ENCODE results near the gene DNER.
"Not testable (repeated sequence)": the region's sequence is repeated elsewhere in the genome, so short reads cannot be mapped to it uniquely, and the experiment has no call there.

The DNER gene

DNA sequence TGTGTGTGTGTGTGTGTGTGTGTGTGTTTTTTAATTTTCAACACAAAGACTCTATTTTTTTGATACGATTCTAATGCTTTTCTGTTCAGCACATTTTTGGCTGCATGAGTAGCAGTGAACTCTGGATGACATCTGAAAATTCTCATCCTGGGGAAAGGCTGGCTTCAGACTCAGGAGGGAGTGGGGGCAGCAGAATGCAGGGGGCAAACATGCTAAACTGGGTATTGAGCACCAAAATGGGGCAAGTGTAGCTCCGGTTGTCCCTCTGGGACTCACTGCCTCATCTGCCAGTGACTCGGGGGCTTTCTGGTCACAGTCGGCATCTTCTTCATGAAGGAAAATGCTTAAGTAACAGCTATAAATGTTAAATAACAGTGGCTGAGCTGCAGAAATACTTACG is 326.5 kb downstream of the DNER start:
- no peak for DNase-seq (ENCODE audit: low spot score)

- no peak for DNase-seq (ENCODE audit: low spot score)
Observed at GRCh38 chr2:229380101-229380625, 334.2 kb downstream of the DNER start.

DNA sequence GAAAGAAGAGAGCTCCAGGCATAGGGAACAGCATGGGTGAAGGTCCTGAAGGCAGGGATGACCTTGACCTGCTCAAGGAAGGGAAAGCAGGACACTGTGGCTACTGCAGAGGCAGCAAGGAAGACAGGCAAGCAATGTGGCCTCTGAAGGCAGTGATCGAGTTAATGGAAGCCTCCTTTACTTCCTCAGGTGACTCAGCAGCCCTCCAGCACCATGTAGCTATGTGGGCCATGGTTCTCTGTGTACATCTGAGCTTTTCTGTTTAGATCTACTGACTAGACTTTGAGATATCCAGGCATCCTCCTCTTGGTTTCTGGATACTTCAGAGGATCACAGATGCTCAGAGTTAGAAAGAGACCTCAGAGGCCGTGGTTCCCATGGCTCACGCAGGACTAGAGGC is 336.0 kb downstream of the DNER start:
- DNase-seq (ENCODE audit: low spot score), result no peak

DNA sequence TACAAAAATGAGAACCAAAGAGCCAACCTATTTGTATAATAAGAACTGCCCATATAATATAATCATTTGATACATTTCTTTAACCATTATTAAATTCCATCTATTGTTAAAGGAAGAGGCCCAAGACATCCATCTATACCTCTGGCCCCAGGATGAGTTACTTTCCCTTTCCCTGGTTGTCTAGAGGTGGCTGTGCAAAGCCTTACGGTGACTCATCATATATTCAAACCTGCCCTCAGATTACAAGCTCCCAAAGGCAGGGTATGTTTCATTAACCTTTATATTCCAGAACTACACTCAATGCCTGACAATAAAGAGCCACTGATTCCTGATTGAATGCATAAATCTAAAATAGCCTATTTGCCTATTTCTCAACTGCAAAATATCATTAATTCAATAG is 337.5 kb downstream of the DNER start:
- no peak for DNase-seq (ENCODE audit: low spot score)

DNA sequence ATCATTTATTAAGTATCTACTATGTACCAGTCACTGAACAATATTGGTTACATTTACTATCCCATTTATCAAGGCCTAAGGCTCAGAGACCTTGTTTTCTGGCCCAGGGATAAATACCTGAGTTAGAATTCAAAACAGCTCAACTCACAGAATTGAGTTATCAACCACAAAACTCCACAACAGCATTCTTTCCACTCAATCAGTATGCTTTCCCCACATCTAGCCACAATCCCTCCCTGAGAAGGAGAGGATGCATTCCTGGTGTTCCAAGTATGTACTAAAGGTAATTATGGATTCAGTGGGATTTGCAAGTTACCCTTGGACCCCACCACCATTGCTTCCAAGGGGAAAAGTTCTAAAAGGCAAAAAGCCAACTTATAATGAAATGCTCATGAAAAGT is 339.1 kb downstream of the DNER start:
- DNase-seq (ENCODE audit: low spot score), result no peak

DNA sequence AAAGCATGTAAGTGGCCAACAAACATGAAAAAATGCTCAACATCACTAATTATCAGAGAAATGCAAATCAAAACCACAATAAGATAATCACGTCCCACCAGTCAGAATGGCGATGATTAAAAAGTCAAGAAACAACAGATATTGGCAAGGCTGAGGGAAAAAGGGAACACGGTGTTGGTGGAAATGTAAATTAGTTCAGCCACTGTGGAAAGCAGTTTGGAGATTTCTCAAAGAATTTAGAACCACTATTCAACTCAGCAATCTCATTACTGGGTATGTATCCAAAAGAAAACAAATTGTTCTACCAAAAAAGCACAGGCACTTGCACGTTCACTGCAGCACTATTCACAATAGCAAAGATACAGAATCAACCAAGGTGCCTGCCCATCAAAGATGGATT is 341.0 kb downstream of the DNER start:
- DNase-seq (ENCODE audit: low spot score), result not testable (repeated sequence)

- DNase-seq (ENCODE audit: low spot score), result no peak
Observed at GRCh38 chr2:229372207-229372606, 342.1 kb downstream of the DNER start.

GRCh38 chr2:229371086-229371485 is 343.3 kb downstream of the DNER start:
- DNase-seq (ENCODE audit: low spot score), result no peak

GRCh38 chr2:229370509-229370908 is 343.8 kb downstream of the DNER start:
- no peak for DNase-seq (ENCODE audit: low spot score)

DNA sequence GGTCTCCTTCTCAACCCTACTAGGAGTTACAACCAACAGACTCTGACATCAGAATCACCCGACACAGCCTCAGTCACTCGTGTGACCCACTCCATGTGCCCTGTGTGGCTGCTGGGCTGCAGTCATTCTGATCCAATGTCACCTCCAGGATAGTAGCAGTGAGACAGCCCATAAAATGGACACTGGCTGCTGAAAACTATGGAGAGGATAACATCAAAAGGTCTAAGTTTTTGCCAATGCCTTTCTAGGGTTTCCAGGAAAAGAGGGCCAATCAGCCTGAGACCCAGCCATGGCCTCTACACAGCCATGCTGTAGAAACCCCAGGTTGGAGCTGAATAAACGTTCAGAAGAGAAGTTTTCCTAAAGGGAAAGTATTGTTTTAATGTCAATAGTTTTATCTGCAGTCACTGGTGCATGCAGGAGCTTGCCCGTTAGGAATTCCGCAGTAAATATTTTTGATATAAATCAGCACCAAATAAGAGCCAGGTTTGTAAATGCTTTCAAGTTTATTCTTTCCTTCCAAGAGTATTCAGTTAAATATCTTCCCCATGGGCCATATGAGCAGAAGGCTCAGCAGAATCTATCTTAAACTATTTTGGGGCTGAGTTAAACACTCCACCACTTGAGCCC is 351.1 kb downstream of the DNER start:
- DNase-seq (ENCODE audit: low spot score), result no peak

DNA sequence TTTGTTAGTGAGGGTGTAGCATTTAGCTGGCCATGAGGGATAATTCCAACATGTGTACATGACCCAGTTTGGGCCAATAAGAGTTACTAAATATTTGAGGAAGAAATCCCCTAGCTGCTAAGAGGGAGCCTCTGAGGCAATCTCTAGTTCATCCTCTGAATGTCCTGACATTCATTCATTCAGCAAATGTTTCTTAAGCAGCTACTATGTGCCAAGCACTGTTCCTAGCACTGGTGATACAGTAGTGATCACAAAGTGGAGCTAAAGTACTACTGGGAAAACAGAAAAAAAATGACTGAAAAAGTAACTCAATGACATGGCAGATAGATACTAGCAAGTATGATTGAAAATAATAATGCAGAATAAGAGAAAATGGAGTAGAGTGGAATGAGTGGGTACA is 363.5 kb downstream of the DNER start:
- DNase-seq (ENCODE audit: low spot score), result no peak

GRCh38 chr2:229350117-229350805 is 364.1 kb downstream of the DNER start:
- DNase-seq (ENCODE audit: low spot score), result no peak

DNA sequence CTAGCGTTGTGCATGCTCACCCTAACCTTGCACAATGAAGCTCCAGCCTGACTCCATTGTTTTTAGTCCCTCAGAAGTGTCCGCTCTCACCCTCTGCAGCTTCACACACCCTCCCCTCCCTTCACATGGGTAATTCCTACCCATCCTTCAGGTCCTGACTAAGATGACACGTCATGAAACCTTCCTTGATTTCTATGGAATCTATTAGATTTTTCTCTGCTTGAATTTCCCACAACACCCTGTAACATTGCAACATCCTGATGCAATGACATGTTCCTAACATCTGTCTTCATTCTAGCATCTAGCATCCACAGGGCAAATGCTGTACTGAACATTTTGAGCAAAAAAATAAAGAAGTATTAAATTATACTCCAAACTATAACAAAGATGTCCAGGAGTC is 366.2 kb downstream of the DNER start:
- no peak for DNase-seq (ENCODE audit: low spot score)

GRCh38 chr2:229346816-229347540 is 367.4 kb downstream of the DNER start:
- no peak for DNase-seq (ENCODE audit: low spot score)

DNA sequence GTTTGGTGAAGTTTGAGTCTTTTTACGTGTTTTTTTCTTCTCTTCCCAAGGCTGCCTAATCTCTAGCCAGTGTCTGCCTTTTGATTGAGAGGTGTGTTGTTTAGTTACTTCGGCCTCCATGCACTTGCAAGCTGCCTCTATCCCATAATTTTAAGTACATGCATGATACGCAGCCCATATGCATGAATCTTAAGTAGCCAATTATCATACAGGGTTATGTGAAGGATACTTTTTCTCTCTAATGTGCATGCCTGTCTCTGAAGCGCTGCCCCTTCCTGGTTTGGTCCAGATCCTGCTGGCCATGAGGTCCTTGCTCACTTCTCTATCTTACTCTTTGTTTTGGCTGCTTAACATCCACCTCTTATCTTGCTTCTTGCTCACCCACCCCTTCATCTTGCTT is 369.4 kb downstream of the DNER start:
- DNase-seq (ENCODE audit: low spot score), result no peak

- no peak for DNase-seq (ENCODE audit: low spot score)
Observed at GRCh38 chr2:229344151-229344551, 370.2 kb downstream of the DNER start.

DNA sequence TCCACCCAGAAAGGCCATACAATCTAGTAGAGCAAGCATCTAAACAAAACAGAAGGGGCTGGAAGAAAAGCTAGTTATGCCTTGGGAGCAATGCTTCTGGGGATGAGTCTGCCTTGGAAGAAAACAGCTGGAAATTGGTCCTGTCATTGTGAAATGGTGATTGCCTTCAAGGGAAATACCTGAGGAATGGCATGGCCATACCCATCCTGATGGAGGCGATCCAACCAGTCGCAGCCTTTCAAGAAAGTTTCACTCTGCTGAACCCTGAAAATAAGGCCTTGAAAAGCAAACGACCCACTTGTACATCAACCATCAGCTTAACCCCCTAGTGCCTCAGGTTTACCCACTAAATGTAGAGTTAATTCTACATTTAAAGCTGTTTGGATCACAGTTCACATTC is 370.7 kb downstream of the DNER start:
- no peak for DNase-seq (ENCODE audit: low spot score)

DNA sequence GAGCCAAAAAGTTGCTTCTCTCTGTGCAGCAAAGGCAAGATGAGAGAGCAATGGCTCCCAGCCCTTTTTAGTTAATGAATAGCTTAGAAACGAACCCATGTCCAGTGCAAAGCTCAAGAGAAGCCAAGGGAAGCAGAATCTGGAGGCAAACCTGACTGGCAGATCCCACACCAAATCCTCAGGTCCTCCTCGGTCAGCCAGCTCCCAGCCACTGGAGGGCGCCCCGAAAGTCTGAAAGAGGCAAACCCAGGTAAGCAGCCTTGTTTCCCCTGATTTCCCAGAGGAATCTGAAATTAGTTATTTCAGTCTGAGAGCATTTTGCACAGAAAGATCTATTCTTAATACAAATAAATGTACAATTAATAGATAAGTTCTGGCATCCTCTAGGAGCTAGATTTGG is 372.0 kb downstream of the DNER start:
- no peak for DNase-seq (ENCODE audit: low spot score)

DNA sequence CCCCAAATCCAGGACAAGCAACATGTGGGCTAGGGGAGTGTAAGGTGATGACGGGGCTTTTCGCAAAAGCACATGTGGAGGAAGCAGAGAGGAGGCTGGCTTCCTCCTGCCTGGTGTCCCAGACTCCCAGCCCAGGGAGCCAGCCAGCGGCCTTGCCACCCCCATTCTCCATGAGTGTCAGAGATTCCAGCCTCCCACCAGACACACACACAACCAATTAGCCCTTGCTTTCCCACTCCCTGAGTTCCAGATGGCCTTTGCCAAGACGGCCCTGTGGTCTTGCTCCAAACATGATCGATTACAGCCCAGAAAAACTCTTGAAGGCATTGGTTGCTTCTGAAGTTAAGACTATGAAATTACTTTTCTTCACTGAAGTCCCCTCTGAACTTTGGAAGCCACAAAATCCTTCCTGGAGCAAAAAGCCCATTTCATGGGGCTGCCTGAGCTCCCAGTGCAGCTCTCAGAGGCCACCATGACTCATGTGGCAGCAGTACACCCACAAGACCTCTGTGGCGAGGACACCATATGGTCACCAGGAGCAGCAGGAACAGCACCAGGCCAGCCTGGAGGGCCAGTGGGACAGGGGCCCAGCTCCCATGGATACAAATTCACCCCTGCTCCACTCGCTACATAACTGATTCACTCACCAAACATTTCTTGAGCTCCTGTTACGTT is 374.1 kb downstream of the DNER start:
- DNase-seq (ENCODE audit: low spot score), result no peak

- no peak for DNase-seq (ENCODE audit: low spot score)
Observed at GRCh38 chr2:229339618-229340017, 374.7 kb downstream of the DNER start.

DNA sequence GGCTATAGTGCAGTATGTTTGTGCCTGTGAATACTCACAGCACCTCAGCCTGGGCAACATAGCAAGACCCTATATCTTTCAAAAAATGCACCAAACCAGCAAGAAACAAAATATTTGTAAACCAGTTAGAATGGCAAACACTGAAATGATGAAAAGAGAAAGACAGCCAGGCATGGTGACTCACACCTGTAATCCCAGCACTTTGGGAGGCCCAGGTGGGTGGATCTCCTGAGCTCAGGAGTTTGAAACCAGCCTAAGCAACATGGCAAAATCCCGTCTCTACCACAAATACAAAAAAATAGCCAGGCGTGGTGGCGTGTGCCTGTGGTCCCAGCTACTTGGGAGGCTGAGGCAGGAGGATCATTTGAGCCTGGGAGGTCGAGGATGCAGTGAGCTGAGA is 375.2 kb downstream of the DNER start:
- DNase-seq (ENCODE audit: low spot score), result not testable (repeated sequence)

DNA sequence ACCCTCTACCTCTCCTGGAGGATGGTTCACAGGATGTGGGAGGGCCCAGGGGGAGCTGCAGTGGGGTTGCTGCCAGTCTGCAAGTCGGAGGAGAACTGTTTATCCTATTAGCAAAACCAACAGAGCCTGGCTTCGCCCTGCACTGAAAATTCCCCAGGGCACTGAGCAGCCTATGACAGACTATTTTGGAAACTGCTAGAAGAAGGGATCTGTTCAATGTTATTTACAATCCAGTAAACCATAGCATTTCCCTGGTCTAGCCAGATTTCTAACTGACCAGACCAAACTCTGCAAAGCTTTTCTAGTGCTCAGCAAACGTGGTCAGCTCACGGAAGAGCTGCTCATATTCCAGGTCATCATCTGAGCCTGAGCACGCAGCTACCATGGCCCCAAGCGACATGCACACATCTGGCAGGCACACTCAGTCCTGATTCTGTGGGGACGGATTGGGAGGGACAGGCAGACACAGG is 378.4 kb downstream of the DNER start:
- DNase-seq (ENCODE audit: low spot score), result no peak

- no peak for DNase-seq (ENCODE audit: low spot score)
Observed at GRCh38 chr2:229335330-229335729, 379.0 kb downstream of the DNER start.
